Activated CD8-positive, alpha-beta memory T cell treated with anti-CD3 and anti-CD28 coated beads, Interleukin-2, amount 50 U/mL, for 1 hour (primary cell): ENCODE results near the gene GSKIP.

Source experiments
- DNase-seq: peaks from one replicate; pipeline ENCODE4 v3.0.0-alpha.2; 2020; ENCODE audit errors: extremely low read depth

The GSKIP gene

DNA sequence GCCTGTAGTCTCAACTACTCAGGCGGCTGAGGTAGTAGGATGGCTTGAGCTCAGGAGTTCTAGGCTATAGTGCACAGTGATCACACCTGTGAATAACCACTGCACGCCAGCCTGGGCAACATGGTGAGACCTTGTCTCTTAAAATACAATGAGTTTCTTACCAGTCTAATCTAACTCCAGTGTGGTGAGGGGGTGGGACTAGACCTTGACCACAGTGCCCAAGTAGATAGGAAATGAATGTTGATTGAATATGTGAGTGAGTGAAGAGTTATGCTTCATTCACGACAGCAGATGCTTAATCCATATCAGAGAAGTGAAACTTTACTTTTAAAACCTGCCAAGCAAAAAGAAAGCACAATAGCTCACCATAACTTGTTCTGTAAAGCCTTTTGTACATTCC is 17.4 kb downstream of the GSKIP start:
- no peak for DNase-seq

DNA sequence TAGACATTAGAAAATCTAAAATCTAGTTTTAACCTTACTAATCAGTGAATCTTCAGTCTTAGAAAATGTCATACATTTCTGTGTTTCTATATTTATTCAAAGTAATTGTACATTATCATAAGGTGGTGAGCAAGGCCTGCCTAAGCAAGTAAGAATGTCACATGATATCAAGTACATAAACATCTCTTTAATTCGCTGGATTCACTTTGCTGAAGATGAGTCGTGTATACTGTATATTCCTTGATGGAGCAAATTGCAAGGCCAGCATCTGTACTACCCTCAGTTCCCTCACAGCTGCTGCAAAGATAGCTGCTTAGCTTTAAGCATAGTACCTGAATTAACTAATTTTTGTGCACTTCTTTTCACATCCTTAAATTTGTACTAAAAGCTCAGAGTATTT is 20.1 kb downstream of the GSKIP start:
- DNase-seq: no peak

DNA sequence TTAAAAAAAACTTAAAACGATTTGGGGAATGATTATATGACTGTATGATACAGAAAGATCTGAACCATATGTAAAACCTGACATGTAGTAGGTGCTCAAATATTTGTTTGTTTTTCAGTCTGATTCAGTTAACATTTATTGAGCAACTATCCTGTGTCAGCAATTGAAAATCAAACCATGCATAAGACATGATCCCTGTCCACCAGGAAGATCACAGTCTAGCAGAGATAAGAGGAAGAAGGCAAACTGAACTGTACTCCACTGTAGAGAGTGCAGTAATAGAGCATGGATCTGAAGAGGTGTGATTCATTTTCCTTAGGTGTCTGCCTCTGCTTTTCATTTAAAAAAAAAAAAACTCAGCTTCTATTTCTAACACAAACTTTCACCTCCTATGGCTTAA is 20.7 kb downstream of the GSKIP start:
- no peak for DNase-seq

DNA sequence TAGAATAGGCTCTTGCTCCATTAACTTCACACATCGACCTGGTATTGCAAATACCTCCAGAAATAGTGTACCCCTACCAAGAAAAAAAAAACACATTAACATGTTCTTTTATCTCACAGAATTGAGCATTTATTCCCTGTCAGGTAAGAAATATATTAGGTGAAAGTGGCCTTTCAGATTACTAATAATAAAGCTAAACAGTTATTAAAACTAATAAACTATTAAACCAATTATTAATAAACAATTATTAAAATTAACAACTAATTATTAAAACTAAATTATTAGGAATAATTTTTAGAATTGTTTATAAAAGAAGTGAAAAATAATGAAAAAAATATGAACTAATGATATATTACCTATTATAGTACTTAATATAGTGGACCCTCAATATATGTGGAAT is 21.4 kb downstream of the GSKIP start:
- no peak for DNase-seq

DNA sequence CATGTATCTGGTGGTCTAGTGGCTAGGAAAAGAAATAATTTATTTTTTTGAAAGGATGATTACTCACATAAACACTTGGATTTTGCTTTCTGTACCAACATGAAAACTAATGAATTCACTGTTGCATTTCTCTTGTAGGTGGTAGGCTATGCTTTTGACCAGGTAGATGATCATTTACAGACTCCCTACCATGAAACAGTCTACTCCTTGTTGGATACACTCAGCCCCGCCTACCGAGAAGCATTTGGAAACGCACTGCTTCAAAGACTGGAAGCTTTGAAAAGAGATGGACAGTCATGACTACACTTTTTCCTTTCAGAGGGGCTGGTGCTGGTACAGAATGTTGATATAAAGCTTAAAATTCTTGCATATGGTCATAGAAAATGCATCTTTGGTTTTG is 22.1 kb downstream of the GSKIP start:
- DNase-seq: no peak

DNA sequence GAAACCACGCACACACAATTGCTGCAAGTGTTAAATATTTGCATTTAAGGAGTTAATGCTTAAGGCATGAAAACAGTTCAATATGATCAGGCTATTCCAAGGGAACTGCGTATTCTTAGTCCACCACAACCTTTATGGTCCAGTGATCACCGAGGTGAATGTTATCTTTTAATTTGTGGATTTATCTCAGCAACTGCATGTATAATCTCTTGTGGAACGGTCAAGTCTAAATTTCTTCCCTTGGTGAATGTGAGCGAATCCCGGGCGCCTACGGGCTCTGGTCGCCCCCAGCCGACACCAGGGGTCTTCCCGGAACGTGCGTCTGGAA is 27.6 kb downstream of the GSKIP start:
- no peak for DNase-seq

DNA sequence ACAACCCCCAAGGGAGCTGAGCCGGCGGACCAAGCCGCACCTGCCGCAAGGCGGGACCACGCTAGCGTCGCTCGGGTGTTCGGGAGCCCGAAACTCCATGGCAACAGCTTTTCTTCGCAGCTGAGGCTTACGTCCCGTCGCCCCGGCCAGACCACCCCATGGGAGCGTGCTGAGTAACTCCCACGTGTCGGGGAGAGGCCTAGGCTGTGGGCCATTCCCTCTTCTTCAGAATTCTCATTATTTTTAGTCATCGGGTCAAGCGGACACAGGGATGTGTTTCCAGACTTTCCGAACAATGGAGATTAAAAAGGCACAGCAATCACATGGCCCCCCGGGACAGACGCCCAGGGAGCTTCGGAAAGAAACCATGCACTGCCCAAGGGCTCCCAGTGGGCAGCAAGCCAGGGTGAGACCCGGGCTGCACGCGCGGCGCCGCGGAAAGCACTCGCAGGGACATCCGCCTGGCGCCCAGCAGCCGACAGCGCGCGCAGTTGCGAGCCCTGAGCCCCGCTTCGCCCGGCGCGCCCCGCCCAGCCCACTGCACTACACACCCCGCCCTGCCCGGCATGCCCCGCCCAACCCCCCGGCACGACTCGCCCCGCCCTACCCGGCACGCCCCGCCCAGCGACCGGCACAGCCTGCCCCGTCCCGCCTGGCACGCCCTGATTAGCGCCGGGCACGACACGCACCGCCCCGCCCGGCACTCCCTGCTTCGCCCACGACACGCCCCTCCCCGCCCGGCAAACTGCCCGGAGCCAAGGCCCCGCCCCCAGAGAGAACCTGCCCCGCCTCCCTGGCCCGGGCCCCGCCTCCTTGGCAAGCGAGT is 28.2 kb downstream of the GSKIP start:
- DNase-seq: peak; percentile 95

DNA sequence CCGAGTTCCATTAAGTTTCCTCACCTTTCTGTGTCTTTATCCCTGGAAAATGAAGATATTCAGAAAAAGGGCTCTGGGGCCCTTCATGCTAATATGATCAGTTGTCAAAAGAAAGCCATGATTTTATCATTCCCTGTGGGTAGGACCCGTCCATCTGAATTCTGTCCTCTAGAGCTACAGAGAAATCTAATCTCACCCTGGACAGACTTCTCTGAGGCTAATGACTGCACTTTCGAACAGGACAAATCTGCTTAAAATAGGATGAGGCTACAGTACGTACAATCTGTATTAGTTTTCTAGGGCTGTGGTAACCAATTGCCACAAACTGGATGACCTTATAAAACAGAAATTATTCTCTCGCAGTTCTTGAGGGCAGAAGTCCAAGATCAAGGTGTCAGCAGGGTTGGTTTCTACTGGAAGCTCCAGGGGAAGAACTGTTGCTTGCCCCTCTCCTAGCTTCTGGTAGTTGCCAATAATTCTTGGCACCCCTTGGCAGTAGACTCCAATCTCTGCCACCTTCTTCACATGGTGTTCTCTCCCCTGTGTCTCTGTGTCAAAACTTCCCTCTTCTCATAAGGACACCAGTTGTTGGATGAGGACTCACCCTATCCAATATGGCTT is 29.9 kb downstream of the GSKIP start:
- DNase-seq: no peak

DNA sequence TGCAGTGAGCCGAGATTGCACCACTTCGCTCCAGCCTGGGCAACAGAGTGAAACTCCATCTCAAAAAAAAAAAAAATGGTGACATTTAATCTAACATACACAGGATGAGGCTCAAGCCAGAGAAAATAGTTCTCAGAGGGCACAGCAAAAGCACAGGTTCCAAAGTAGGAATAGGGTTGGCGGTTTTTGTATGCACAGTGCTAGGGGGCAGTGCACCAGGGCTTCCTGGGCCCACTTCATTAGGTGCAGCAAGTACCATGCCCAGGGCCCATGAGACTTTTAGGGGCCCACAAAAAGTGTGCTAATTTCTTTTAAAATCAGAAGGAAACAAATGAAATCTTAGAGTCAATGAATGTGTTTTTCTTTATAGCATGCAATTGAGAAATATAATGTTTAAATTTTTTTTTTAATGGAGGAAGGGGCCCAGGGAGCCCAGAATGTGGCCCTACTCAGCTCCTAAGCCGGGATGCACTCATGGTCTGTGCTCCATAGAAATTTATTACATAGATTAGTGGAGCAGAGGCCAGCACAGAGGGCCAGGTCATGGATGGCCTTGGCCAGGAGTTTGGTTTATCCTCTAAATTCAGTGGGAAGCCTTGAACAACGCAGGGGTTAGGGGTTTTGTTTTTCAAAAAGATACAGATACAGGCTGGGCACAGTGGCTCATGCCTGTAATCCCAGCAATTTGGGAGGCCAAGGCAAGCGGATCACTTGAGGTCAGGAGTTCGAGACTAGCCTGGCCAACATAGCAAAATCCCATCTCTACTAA is 30.9 kb downstream of the GSKIP start:
- no peak for DNase-seq

DNA sequence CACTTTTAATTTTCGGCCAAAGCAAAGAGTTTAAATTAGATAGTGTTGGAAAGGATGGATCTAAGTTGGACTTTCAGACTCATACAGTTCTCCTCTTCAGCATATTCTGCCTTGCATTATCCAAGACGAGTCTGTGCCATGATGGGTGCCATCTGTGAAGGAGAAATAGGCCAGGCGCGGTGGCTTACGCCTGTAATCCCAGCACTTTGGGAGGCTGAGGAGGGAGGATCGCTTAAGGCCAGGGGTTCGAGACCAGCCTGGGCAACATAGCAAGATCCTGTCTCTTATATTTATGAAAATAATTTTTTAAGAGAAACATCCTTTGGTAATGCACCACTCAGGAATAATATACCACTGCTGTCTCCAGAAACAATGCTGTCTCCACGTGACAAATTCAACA is 35.1 kb downstream of the GSKIP start:
- no peak for DNase-seq

DNA sequence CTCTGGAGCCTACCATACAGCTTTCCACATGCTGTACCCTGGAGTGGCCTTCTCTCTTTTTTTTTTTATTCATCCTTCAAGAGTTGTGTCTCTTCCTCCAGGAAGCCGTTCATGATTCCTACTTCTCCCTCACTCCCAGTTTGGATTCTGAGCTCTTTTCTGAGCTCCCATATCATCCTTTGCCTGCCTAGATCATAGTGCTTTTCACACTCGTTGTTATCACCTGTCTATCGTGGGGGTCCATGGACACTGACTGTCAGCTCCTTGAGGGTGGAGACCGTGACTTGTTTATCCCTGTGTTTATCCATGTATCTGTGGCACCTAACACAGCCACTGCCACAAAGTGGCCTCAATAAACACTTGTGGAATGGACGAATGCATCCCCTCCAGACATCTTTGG is 35.6 kb downstream of the GSKIP start:
- no peak for DNase-seq

DNA sequence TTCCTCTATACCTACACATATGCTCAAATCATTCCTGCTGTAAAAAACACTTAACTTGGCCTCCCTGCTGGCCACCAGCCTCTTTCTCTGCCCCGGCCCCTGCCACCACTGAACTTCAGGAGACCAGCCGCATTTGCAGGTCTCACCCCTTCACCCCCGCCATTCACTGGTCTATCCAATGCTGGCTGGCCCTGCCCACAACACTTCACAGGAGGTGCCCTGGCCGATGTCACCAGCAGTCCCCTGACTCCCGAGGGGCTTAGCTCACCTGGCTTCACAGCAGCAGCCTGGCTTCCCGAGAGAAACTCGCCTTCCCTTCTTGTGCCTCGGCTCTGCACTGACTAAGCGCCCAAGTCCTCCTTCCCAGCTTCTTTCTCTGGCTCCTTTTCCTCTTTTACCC is 36.1 kb downstream of the GSKIP start:
- DNase-seq: no peak

DNA sequence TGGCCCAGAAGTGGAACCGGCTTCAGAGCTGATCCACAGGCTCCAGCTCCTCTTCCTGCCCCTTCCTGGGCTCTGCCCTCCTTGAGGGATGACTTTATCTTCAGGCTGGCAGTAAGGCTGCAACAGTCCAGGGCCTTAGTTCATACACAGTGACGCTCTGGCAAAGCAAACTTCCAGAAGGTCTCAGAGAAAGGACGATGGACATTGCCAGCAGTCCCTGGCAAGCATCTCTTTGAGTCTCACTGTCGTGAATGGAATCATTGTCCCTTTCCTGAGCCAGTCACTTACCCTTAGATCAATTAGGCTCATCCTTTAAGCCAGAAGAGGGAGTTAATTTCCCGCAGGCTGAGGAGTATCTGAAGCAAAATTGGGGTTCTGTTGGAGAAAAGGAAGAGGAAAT is 37.2 kb downstream of the GSKIP start:
- no peak for DNase-seq

DNA sequence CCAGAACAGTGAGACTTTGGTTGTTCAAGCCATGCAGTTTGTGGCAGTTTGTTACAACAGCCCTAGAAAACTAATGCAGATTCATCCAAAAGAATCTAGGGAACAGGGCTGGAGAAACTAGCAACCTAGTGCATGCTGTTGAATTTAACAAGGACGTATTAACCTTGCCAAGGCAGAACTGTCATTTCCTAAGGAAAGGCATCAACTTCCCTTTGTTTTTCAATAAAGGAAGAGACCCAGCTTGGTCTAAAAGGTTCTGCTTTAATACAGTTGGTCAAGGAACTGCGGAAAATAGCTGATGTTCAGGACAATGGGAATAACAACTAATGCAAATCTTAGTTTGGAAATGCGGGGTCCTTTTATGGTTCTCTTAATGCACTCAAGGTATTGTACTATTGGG is 40.1 kb downstream of the GSKIP start:
- no peak for DNase-seq

DNA sequence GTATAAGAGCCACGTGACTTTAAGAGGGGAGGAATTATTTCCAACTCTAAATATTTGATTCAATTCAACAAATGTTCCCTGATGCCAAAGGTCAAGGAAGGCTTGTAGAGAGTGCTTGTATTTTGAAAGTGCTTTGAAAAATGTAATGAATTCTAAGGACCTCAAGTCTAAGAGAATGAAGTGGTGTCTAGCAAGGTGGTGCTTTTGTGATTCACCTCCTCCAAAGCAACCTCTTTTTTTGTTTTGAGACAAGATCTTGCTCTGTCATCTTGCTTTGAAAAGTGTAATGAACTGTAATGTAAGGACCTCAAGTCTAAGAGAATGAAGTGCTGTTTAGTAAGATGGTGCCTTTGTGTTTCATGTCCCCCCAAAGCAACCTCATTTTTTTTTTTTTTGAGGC is 42.4 kb downstream of the GSKIP start:
- DNase-seq: no peak

DNA sequence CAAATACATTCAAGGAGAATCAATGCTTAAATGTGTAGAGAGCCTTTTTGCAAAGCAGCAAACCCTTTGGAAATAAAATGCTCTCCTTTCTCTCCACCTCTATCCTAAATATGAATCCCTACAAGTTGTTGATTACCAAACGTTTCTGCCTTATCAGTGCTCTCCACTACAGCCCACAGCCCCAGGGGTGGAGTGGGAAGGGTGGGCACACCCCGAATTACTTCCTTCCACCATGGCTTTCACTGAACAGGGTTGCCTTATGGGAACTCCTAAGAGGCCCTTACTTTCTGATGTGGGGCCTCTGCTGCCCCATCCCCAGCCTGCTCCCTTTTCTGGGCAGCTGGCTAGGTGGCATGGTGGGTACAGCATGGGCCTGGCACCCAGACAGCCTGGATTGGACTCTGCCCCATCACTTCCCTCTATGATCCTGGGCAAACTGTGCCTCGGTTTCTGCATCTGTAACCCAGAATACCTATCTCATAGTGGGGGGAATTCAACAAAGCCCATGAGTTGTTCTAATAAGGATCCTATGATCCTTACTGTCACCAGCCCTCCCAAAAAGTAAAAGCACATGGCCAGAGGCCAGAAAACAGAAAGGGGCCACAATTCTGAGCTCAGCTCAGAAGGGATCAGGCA is 44.7 kb downstream of the GSKIP start:
- DNase-seq: no peak

DNA sequence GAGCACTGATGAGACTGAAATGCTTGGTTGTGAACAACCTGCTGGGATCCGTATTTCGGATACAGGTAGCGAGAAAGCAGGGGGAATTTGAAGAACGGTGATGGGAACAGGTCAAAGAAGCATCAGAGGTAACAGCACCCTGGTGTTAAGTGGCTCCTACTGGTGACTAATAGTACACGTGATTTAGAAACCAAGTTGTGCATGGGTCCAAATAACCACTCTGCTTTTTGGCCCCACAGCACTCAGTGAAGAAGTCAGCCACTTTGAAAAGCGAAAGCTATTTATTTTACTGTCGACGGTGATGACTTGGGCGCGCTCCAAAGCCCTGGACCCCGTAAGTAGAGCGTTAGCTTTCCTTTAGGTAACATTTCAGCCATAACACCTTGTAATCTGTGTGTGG is 45.3 kb downstream of the GSKIP start:
- no peak for DNase-seq

DNA sequence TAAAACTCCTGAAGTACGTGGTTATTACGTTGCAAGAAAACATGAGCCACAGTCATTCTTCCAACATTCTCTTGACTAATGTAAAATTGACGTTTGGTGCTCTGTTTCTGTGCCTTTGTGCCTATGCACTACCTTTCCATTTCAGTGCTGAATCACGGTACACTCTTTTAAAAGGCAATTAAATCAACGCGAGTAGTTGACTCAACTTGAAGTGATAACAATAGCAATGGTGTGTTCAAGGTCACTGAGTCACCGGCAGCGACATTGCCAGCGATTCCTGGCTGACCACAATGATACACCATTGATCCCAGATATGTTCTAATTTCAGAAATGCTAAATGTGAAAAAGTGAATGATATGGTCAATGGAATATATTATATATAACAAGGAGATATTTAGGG is 46.4 kb downstream of the GSKIP start:
- DNase-seq: no peak

DNA sequence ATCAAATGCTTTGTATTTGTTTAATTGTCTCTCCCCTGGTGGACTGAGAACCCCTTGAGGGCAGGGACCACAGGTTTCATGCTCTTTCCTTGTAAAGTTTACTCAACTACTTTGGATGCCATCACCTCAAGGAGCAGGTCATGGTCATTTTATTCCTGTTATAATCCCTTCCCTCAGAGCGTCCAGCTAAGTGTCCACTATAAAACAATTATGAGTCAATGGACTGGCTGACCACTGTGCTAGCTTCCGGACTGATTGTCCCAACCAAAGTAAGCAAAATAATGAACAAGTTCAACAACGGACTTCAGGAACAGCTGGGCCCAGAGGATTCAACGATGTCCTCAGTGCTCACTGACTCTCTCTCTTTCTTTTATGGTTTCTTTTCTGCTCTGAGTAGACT is 46.8 kb downstream of the GSKIP start:
- DNase-seq: no peak

DNA sequence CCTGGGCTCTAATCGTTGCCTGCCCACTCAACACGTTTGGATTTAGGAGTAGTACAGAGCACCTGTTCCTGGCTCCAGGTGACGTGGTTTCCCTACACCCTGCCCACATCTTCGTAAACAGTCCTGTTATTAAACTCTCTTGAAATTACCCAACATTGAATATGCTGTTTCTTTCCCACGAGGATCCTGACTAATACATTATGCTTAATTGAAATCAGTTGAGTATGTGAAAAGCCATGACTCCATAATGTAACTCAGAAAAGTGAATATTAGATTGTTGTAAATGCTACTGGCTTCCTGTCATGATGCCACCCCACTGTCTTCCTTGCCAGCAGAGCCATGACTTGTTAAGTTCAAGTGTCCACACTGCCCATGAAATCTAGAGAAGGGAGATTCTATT is 50.2 kb downstream of the GSKIP start:
- DNase-seq: no peak

DNA sequence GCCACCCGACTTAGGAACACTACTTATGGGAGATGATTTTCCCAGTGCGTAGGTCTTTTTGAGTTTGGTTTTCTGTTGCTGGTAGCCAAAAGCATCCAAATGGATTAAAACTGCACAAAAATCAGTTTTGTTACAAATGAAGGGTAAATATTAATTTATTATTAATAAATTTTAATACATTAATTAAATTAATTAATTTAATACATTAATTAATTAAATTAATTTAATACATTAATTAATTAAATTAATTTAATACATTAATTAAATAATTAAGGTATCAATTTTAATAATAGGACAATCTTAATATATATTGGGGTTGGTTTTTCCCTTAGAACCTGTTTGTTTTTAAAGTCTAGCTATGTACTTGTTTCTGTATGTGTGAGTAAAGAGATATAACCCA is 52.2 kb downstream of the GSKIP start:
- no peak for DNase-seq

DNA sequence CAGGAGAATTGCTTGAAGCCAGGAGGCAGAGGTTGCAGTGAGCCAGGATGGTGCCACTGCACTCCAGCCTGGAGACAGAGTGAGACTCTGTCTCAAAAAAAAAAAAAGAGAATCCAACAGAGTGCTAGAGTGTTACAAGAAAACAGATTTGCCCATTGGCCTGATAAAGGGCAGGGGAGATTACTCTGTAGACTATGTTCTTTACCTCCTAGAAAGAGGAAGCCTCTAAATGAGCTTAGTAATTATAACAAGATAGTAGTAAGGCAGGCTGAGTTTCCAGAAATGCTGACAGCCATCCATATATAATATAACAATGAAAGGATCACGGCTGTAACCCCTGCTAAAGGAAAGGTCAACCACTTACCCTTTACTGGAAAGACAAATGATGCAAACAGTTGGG is 53.0 kb downstream of the GSKIP start:
- no peak for DNase-seq

DNA sequence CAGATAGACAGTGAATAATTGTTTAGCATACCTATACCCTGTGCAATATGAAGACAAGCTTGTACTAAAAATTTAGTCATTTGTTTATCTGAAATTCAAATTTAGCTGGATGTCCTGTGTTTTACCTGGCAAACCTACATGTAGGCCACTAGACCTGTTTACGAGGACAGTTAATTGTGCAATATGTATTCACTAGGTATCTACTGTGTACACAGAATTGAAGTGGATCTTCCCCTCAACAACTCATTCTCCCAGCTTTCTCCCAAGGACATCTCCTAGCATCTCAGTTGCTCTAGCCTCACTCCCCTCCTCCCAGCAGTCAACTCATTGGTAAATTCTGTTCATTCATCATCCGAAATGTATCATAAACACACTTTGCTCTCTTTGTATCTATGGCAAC is 53.9 kb downstream of the GSKIP start:
- no peak for DNase-seq
